CD14-positive monocyte (primary cell): Measurements from ENCODE around the gene CFAP221. TPM values are rescaled to one million over a fixed set of nuclear protein-coding genes. Genes with fewer than 3 reads are reported as not detected.

Source experiments
- DNase-seq, 3 donors: peaks; one replicate each; pipeline ENCODE4 v3.0.0-alpha.2; 2011 to 2022
- H2AFZ ChIP-seq: 2 replicates; pipeline ENCODE4 v1.6.0; 2012; ENCODE audit warnings: mild to moderate bottlenecking, low read depth, low read length, inconsistent platforms; ENCODE audit not compliant: insufficient read depth, poor library complexity, severe bottlenecking
- H3K27ac ChIP-seq, 2 donors: 1 replicate in 1 of 2; 2 replicates in 1 of 2; pipeline ENCODE4 v1.5.1; 2012 to 2013; ENCODE audit warnings: low read length in 2 of 2, control low read depth in 1 of 2, inconsistent platforms in 1 of 2, low read depth in 1 of 2, mild to moderate bottlenecking in 1 of 2
- H3K27me3 ChIP-seq, 2 donors: one replicate each; pipeline versions ENCODE4 v1.6.0 to v1.6.1; 2011 to 2013; ENCODE audit warnings: low read length in 2 of 2; ENCODE audit not compliant: control insufficient read depth in 2 of 2, insufficient read depth in 2 of 2
- H3K36me3 ChIP-seq, 2 donors: replicated peaks in 1 of 2; 1 replicate in 1 of 2; 2 replicates in 1 of 2; pipeline versions ENCODE4 v1.5.1 to v1.6.1; 2012 to 2013; ENCODE audit warnings: low read length in 2 of 2, control low read depth in 1 of 2, inconsistent platforms in 1 of 2, mild to moderate bottlenecking in 1 of 2; ENCODE audit not compliant: insufficient read depth in 2 of 2, control insufficient read depth in 1 of 2
- H3K4me1 ChIP-seq, 2 donors: 1 replicate in 1 of 2; 2 replicates in 1 of 2; pipeline versions ENCODE4 v1.5.1 to v1.6.1; 2012 to 2013; ENCODE audit warnings: low read length in 2 of 2, control low read depth in 1 of 2, inconsistent platforms in 1 of 2, mild to moderate bottlenecking in 1 of 2, moderate library complexity in 1 of 2; ENCODE audit not compliant: insufficient read depth in 2 of 2, control insufficient read depth in 1 of 2
- H3K4me2 ChIP-seq: replicated peaks from 2 replicates; pipeline ENCODE3; 2012; ENCODE audit warnings: low read length, moderate library complexity, mild to moderate bottlenecking; ENCODE audit not compliant: poor library complexity, severe bottlenecking; ENCODE audit errors: extremely low read depth
- H3K4me3 ChIP-seq, 3 experiments: fragments of 200-600 bp in 1 of 3; sonication (generic) in 1 of 3; replicated peaks in 1 of 3; 1 replicate in 2 of 3; 2 replicates in 1 of 3; pipeline ENCODE4 v1.5.1; 2011 to 2013; ENCODE audit warnings: low read length in 3 of 3, mild to moderate bottlenecking in 3 of 3, control low read depth in 2 of 3, low read depth in 2 of 3, inconsistent platforms in 1 of 3, moderate library complexity in 1 of 3
- H3K79me2 ChIP-seq: 2 replicates; pipeline ENCODE4 v1.6.0; 2012; ENCODE audit warnings: mild to moderate bottlenecking, control low read depth, inconsistent platforms, low read length, moderate library complexity; ENCODE audit not compliant: insufficient read depth
- H3K9ac ChIP-seq: 2 replicates; pipeline ENCODE4 v1.6.0; 2017; ENCODE audit warnings: low read length, mild to moderate bottlenecking; ENCODE audit not compliant: insufficient read depth, poor library complexity, severe bottlenecking
- H3K9me3 ChIP-seq, 2 donors: replicated peaks in 1 of 2; 1 replicate in 1 of 2; 2 replicates in 1 of 2; pipeline versions ENCODE4 v1.5.1 to v1.6.1; 2012 to 2013; ENCODE audit warnings: low read length in 2 of 2, control low read depth in 1 of 2; ENCODE audit not compliant: control insufficient read depth in 1 of 2, insufficient read depth in 1 of 2
- H4K20me1 ChIP-seq: 2 replicates; pipeline ENCODE4 v1.6.0; 2012; ENCODE audit warnings: mild to moderate bottlenecking, low read length, control low read depth, moderate library complexity; ENCODE audit not compliant: insufficient read depth
- H3K27ac Mint-ChIP-seq, 7 donors: one replicate each; pipeline ENCODE4 v1.8.0; 2020; ENCODE audit warnings: mild to moderate bottlenecking in 7 of 7, mixed read lengths in 7 of 7, moderate library complexity in 6 of 7, inconsistent platforms in 2 of 7
- H3K27me3 Mint-ChIP-seq, 3 donors: one replicate each; pipeline ENCODE4 v1.8.0; 2021 to 2022; ENCODE audit warnings: low read depth in 3 of 3, mild to moderate bottlenecking in 3 of 3, mixed read lengths in 3 of 3, moderate library complexity in 3 of 3, inconsistent platforms in 1 of 3
- H3K36me3 Mint-ChIP-seq, 2 donors: one replicate each; pipeline ENCODE4 v1.8.0; 2020; ENCODE audit warnings: mixed read lengths in 2 of 2, inconsistent platforms in 1 of 2, mild to moderate bottlenecking in 1 of 2
- H3K4me1 Mint-ChIP-seq: one replicate; pipeline ENCODE4 v1.8.0; 2020; ENCODE audit warnings: mild to moderate bottlenecking, mixed read lengths
- H3K4me3 Mint-ChIP-seq, 2 donors: one replicate each; pipeline ENCODE4 v1.8.0; 2020; ENCODE audit warnings: mild to moderate bottlenecking in 2 of 2, mixed read lengths in 2 of 2, moderate library complexity in 1 of 2
- H3K9me3 Mint-ChIP-seq, 7 donors: one replicate each; pipeline ENCODE4 v1.8.0; 2020 to 2022; ENCODE audit warnings: mixed read lengths in 7 of 7, mild to moderate bottlenecking in 6 of 7, moderate library complexity in 6 of 7, inconsistent platforms in 2 of 7
- CTCF ChIP-seq: fragments of 200-600 bp; IDR thresholded peaks from one replicate; pipeline ENCODE4 v1.8.0; 2022; ENCODE audit warnings: antibody characterized with exemption, mild to moderate bottlenecking
- WGBS: methylation state at CpG from one replicate; pipeline ENCODE4 v1.1.5; 2013; ENCODE audit warnings: missing lambda C conversion rate; ENCODE audit not compliant: insufficient coverage; 5-methylcytosine and 5-hydroxymethylcytosine counted together
- intact Hi-C, 2 donors: fragments of 100-400 bp; cut with micrococcal nuclease; formaldehyde crosslinking; loops; one replicate each; pipeline versions ENCODE4 v1.15.0 to v1.15.1; 2023
- polyA plus RNA-seq, 3 donors: library from polyadenylated mRNA; depleted of rRNA in 1 of 3; unstranded in 2 of 3; stranded (reverse) in 1 of 3; fragments of 300-500 nt in 2 of 3; fragments of >200 nt in 1 of 3; fragmentation: Illumina TruSeq in 2 of 3; gene quantifications; 1 replicate in 2 of 3; 2 replicates in 1 of 3; pipeline ENCODE4 v1.2.3, GENCODE V29; 2012 to 2021

The CFAP221 gene
- polyA plus RNA-seq, 3 donors = not detected

GRCh38 chr2:119645173-119645855 is 101.1 kb downstream of the CFAP221 start:
- Histone ChIP-seq H3K9me3 (peaks cover 0 to 9% of the 10 kb centered on the region in 2 donors), H3K27ac (no peak overlapping the region), H3K4me3 (no peak overlapping the region), H2AFZ (no peak overlapping the region), H3K4me1 (peaks cover 3 to 15% of the 10 kb centered on the region in 2 donors), H3K79me2 (no peaks in the 10 kb centered on the region), H3K9ac (no peak overlapping the region), H3K27me3 (no peaks in the 10 kb centered on the region), H3K4me2 (no peak overlapping the region), H3K36me3 (no peaks in the 10 kb centered on the region), H4K20me1 (no peaks in the 10 kb centered on the region)
- intact Hi-C loops = no loop called here
- no peaks in the 10 kb centered on the region for H3K27me3 Mint-ChIP-seq
- no peaks in the 10 kb centered on the region for H3K36me3 Mint-ChIP-seq
- H3K4me3 Mint-ChIP-seq = no peak overlapping the region
- no peak for TF ChIP-seq CTCF
- H3K27ac Mint-ChIP-seq = no peak overlapping the region
- peaks cover 19% of the 10 kb centered on the region for H3K4me1 Mint-ChIP-seq
- peaks cover 0 to 10% (median 5%) of the 10 kb centered on the region in 7 donors for H3K9me3 Mint-ChIP-seq
- DNase-seq = no peak
- no CpG with 5 or more reads among the region's 3 CpGs for WGBS

- Histone ChIP-seq H3K27ac (no peak overlapping the region), H3K27me3 (no peaks in the 10 kb centered on the region), H3K36me3 (no peaks in the 10 kb centered on the region), H2AFZ (no peak overlapping the region), H3K79me2 (no peaks in the 10 kb centered on the region), H3K9me3 (peaks cover 0 to 9% of the 10 kb centered on the region in 2 donors), H3K4me1 (peaks cover 3 to 18% of the 10 kb centered on the region in 2 donors), H3K4me3 (no peak overlapping the region), H4K20me1 (no peaks in the 10 kb centered on the region), H3K9ac (no peak overlapping the region), H3K4me2 (no peak overlapping the region)
- no peak for TF ChIP-seq CTCF
- H3K9me3 Mint-ChIP-seq = peaks cover 0 to 10% (median 5%) of the 10 kb centered on the region in 7 donors
- peaks cover 21% of the 10 kb centered on the region for H3K4me1 Mint-ChIP-seq
- peak overlapping the region in 1 of 7 donors; percentile 55 for H3K27ac Mint-ChIP-seq
- 100% methylated on average over 2 of the region's 3 CpGs for WGBS
- no peaks in the 10 kb centered on the region for H3K36me3 Mint-ChIP-seq
- no peak for DNase-seq
- H3K27me3 Mint-ChIP-seq = no peaks in the 10 kb centered on the region
- intact Hi-C loops = no loop called here
- no peak overlapping the region for H3K4me3 Mint-ChIP-seq
These were observed 101.9 kb downstream of the CFAP221 start for GRCh38 chr2:119646149-119646548.
